ENCODE results near the gene OPRPN.

The OPRPN gene

GRCh38 chr4:70397580-70397979 lies at the start of gene OPRPN:
OPRPN (plus strand) TSS chr4:70397940; CDS start chr4:70399286, 1,346 bp downstream.
- no peak for DNase-seq

GRCh38 chr4:70356185-70356584 lies 41.6 kb upstream of the OPRPN start:
- no peak for DNase-seq

- DNase-seq, result no peak
Measured at GRCh38 chr4:70359115-70359661, 38.6 kb upstream of the OPRPN start.

GRCh38 chr4:70360460-70360859 lies 37.3 kb upstream of the OPRPN start, which contains the start of gene SMR3A:
SMR3A (plus strand) TSS chr4:70360760; CDS start chr4:70362116, 1,356 bp downstream.
- no peak for DNase-seq

- no peak for DNase-seq
Measured at GRCh38 chr4:70364002-70364401, 33.7 kb upstream of the OPRPN start.

GRCh38 chr4:70365479-70365878 lies 32.3 kb upstream of the OPRPN start:
- no peak for DNase-seq

GRCh38 chr4:70367813-70368212 lies 29.9 kb upstream of the OPRPN start:
- DNase-seq, result no peak

GRCh38 chr4:70371987-70372386 lies 25.8 kb upstream of the OPRPN start:
- no peak for DNase-seq

GRCh38 chr4:70372760-70373159 lies 25.0 kb upstream of the OPRPN start:
- DNase-seq, result no peak

- no peak for DNase-seq
Measured at GRCh38 chr4:70380578-70380977, 17.2 kb upstream of the OPRPN start.

- no peak for DNase-seq
Measured at GRCh38 chr4:70382691-70383181, 15.0 kb upstream of the OPRPN start, which contains the start of gene SMR3B. SMR3B (plus strand) TSS chr4:70383131; CDS start chr4:70384511, 1,380 bp downstream.

GRCh38 chr4:70392057-70392776 lies 5.5 kb upstream of the OPRPN start:
- no peak for DNase-seq

- no peak for DNase-seq
Measured at GRCh38 chr4:70399319-70399718, 1.6 kb downstream of the OPRPN start.

GRCh38 chr4:70402762-70403161 lies 5.0 kb downstream of the OPRPN start:
- no peak for DNase-seq

- DNase-seq, result no peak
Measured at GRCh38 chr4:70405765-70406164, 8.0 kb downstream of the OPRPN start.

GRCh38 chr4:70425306-70425705 lies 27.6 kb downstream of the OPRPN start:
- DNase-seq, result no peak

- DNase-seq, result peak; percentile 75
Measured at GRCh38 chr4:70426789-70427188, 29.0 kb downstream of the OPRPN start.

- no peak for DNase-seq
Measured at GRCh38 chr4:70437197-70437596, 39.5 kb downstream of the OPRPN start.

- no peak for DNase-seq
Measured at GRCh38 chr4:70442474-70442873, 44.7 kb downstream of the OPRPN start.

- no peak for DNase-seq
Measured at GRCh38 chr4:70443329-70443728, 45.6 kb downstream of the OPRPN start.

- no peak for DNase-seq
Measured at GRCh38 chr4:70449220-70449619, 51.5 kb downstream of the OPRPN start.

- no peak for DNase-seq
Measured at GRCh38 chr4:70452946-70453345, 55.2 kb downstream of the OPRPN start.

Data from MV-4-11 (cell line).